Fibroblast of skin of right biceps (primary cell): ENCODE results near the gene SCN2B.
"Not testable (repeated sequence)": the region's sequence is repeated elsewhere in the genome, so short reads cannot be mapped to it uniquely, and the experiment has no call there.

ENCODE experiments used
- DNase-seq: peaks from one replicate; pipeline ENCODE4 v3.0.0-alpha.2; 2013

SCN2B gene

DNA sequence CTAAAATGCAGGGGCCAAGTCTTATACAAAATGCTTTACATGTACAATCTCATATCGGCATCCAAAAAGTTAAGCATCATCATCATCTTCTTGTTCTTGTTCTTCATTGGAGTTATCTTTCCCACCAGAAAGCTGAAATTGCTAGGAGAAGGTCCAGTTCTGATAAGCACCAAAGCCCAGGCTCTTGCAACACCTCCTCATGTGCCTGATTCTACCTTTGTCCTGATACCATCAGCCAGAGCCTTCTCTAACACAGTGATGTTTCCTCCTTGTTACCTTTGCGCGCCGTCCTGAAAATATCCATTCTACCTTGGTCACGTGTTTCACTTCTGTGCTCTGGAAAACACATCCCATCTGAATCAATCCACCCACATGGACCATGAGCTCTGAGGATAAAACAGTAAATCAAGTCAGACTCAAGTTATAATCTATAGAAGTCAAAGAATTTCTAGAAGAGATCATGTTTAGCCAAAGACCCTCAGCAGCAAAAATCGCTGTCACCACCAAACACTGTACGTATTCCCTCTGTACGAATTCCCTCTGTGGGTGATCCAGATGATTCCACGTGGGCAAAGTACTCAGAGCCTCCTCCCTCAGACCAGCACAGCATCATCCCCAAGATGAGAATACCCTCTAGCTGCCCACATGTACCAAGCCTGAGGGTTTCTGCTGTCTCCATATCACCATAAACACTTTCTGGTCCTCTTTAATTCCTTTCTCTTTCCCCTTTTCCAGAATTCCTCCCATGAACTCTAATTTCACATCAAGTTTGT is 29.4 kb upstream of the SCN2B start:
- DNase-seq = no peak

- DNase-seq = no peak
Measured at GRCh38 chr11:118202599-118203422, 26.4 kb upstream of the SCN2B start.

DNA sequence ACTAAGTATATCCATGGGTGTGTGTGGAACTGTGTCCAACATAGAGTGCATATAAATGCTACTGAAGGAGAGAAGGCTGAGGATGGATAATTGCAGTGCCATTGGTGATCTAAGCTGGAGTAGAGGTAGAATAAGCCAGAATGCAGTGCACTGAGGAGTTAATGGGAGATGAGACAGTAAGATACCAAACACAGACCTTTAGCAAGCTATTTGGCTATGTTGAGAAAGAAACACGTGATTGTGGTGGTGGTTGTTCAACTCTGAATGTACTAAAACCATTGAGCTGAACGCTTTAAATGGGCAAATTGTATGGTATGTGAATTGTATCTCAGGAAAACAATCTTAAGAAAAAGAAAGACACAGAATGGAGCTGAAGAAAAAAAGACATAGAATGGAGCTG is 25.5 kb upstream of the SCN2B start:
- no peak for DNase-seq

DNA sequence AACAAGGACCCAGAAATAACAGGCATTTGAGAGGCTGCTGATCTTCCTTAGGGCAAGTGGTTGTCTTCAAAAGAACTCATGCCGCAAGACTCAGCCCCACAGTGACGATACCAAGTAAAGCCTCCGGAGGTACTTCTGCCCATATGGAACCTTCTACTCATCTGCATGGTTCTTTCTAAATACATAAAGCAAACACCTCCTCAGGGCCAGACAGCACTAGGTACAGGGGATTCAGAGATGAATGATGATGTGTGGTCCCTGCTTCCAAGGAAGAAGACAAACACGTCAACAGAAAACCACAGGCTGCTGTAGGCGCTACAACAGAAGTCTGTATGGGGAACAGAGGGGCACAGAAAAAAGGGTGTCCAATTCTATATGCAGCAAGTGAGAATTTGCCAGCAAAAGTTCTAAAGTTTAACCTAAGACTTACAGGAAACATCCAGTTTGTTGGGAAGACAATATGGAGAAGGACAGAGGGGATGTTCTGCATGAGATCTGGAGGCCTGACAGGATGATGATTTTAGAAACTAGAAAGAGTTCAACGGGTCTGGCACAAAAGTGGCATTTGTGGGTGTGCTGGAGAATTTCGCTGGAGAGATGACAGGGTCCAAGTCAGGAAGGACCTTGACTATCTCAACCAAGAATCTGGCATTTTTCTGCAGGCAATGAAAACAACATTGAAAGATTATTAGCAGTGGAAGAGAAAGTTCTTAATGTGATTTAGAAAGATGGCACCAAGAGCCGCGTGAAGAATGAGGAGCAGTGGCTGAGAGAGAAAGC is 24.7 kb upstream of the SCN2B start:
- no peak for DNase-seq

- no peak for DNase-seq
Measured at GRCh38 chr11:118200497-118200896, 24.1 kb upstream of the SCN2B start.

DNA sequence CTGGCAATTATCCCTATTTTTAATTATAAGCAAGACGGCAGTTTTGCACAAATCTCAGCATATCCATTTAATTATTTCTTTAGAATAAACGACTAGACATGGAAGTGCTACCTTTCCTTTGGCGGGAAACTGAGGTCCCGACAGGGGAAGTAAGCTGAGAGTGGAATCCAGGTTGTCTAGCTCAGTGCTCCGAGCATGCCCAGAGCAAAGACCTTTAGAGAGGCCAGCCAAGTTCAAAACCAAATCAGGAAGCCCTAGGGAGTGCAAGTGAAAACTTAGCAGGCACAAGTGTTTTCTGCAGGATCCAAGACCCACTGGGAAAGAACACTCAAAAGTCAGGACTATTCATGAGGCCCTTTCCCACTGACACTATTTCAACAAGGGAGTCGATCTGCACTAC is 22.7 kb upstream of the SCN2B start:
- DNase-seq = no peak

DNA sequence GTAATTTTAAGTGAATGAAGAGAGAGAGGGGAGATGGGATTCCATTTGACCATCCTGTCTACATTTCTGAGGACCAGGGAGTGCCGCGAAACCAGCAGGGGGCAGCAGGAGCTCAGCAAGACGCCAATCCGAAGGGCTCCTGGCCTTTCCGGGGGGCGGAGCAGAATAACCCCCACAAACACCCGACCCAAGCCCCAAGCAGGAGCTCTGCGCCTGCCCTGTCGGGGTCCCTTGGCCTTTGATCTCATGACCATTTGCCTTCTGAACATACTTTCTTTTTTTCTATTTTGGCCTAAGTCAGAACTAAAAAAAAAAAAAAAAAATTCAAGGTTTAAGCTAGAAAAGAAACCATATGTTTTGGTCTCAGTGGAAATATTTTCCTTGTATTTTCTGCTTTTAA is 21.9 kb upstream of the SCN2B start:
- DNase-seq = peak; percentile 51

- DNase-seq = peak; percentile 50
Measured at GRCh38 chr11:118194835-118195627, 18.6 kb upstream of the SCN2B start.

DNA sequence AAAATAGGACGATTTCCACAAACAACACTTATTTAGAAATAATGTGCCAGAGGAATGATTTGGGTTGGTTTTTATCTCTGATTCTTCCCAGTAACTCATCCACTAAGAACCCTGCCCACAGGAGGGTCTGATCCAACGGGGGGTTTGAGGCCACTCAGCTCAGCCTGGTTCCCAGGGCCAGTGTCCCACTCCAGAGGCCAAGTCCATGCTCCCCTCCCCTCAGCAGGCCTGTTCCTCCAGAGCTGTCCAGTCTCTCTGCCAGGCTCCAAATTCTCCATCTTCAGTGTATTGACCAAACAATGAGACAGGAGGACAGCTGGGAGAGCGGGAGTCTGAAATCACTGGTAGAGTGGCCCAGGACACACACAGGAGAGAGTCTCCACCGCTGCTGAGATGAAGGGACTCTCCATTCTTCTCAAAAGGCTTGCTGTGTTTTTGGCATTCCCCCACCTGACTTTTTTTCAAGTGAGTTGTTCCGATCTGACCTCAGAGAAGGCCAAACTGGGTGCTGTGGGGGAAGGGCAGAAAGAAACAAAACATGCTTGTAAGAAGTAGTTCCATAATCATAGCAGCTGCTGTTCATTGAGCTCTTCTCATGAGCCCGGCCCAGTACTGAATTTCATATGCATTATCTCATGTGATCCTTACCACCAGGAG is 17.6 kb upstream of the SCN2B start:
- no peak for DNase-seq

DNA sequence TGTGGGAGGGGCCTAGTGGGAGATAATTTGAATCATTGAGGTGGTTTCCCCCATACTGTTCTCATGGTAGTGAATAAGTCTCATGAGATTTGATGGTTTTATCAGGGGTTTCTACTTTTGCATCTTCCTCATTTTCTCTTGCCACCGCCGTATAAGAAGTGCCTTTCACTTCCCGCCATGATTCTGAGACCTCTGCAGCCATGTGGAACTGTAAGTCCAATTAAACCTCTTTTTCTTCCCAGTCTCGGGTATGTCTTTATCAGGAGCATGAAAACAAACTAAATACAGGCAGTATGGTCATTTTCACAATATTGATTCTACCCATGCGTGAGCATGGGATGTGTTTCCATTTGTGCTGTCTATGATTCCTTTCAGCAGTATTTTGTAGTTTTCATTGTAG is 16.4 kb upstream of the SCN2B start:
- not testable (repeated sequence) for DNase-seq

DNA sequence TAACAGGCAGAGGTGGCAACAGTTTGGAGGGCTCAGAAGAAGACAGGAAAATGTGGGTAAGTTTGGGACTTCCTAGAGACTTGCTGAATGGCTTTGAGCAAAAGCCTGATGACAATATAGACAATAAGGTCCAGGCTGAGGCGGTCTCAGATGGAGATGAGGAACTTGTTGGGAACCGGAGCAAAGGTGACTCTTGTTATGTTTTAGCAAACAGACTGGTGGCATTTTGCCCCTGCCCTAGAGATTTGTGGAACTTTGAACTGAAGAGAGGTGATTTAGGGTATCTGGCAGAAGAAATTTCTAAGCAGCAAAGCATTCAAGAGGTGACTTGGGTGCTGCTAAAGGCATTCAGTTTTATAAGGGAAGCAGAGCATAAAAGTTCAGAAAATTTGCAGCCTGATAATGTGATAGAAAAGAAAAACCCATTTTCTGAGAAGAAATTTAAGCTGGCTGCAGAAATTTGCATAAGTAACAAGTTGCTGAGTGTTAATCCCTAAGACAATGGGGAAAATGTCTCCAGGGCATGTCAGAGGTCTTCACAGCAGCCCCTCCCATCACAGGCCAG is 14.6 kb upstream of the SCN2B start:
- DNase-seq = not testable (repeated sequence)

DNA sequence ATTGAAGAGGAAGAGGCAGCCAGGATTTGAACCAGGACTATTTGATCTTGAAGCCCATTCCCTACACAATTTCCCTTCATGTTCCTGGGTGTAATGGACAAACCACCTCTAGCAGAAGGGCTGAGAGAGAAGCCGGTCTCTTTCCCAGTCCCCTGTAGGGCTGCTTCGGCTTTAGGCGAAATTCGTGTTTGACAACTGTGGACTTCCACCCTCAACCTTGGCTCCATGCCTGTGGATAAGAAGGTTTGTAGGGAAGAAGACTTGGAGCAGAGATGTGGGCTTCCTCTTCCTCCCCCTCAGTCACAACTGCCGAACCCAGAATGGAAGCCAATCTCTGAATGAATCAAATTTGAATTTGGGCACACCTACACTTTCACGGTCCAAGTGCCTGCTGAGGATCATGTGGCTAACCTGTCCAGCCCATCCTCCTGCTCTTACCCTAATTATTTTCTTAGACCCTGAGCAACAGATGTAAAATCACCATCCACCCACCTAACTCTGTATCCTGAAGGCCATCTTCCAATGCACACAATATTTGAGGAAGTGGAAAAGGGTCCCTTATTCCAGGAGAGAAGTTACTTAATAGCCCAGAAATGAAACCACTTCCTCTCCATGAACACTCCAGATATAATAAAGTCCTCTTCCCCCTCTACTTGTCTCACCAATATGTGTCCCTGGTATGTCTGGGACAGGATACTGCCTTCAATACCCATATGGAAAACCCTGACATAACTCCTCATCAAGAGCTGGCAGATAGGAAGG is 10.1 kb upstream of the SCN2B start:
- no peak for DNase-seq

DNA sequence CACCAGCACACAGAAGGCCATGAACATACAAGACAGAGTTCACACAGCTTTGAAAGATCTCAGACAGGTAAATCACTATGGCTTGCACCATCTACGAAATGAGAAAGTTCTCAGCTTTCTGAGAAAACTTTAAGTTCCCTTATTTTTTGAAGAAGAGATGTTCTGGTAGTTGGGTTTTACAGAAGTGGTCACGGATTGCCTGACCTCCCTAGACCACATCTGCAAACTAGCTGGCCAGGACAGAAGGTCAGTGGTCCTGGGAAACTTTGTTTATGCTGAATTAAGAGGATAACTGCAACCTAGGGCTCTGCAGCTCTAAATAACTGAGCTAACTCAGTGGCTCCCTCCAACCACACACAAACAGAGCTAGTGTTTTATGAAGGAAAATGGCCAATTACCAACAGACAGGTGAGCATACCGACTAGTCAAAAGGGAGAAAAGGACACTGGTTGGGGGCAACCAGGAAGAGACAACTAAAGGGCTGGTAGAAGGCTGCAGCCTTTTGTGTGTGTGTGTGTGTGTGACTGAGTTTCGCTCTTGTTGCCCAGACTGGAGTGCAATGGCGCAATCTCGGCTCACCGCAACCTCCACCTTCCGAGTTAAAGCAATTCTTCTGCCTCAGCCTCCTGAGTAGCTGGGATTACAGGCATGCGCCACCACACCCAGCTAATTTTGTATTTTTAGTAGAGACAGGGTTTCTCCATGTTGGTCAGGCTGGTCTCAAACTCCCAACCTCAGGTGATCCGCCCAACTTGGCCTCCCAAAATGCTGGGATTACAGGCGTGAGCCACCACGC is 8.5 kb upstream of the SCN2B start:
- no peak for DNase-seq

DNA sequence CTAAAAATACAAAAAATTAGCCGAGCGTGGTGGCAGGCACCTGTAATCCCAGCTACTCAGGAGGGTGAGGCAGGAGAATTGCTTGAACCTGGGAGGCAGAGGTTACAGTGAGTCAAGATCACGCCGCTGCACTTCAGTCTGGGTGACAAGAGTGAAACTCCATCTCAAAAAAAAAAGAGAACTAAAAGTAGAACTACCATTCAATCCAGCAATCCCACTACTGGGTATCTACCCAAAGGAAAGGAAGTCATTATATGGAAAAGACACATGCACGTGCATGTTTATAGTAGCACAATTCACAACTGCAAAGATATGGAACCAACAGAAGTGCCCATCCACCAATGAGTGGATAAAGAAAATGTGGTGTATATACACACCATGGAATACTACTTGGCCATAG is 7.3 kb upstream of the SCN2B start:
- DNase-seq = not testable (repeated sequence)

- DNase-seq = peak; percentile 66
Measured at GRCh38 chr11:118180300-118180703, 3.9 kb upstream of the SCN2B start.

DNA sequence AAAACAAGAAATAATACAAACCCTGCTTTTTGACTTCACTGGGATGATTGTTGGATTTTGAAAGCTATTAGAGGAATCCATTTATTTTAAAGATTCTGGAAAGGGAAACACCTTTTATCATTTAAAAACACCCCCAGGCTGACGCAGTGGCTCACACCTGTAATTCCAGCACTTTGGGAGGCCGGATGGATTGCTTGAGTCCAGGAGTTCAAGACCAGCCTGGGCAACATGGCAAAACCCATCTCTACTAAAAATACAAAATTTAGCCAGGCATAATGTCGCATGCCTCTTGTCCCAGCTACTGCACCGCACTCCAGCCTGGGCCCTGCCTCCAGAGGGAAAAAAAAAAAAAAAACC is 317 bp upstream of the SCN2B start:
- DNase-seq = no peak

- peak; percentile 49 for DNase-seq
Measured at GRCh38 chr11:118175031-118175992, 1.1 kb downstream of the SCN2B start.

DNA sequence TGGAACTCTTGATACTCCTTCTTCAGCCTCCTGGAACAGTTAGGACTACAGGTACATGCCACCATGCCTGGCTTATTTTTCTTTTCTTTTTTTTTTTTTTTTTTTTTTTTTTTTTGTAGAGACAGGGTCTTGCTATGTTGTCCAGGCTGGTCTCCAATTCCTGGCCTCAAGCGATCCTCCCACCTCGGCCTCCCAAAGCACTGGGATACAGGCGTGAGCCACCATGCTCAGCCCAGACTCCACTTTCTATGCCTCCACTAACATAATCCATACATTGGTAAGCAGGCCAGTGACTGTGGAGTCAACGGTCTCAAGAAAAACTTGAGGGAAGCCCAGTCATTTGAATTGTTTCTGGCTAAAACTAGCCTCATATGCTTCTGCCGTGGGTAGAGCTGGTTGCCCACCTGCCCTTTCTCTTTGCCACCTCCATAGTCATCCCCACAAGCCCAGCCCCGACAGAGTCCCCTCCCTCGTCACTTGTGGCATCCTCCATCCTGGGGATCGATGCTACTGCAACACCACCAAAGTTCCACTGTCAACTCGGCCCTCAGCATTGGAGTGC is 2.4 kb downstream of the SCN2B start:
- DNase-seq = no peak

DNA sequence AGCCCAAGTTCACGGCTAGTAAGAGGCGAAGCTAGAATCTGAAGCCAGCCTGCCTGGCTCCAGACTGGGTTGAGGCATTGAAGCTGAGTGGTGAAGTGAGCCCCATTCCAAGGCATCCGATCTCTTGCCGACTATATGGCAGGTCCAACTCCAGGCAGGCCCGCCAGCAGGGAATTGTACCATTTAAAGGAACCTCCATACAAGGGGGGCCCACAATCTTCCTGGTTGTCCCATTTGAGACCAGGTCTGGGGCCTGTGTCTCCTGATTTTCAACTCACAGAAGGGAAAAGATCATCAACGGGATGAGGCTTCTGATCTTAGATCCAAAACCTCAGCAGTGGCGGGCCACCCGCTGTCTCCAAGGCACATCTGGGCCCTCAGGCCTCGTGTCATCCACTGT is 4.1 kb downstream of the SCN2B start:
- no peak for DNase-seq
